GM18520 (cell line): Measurements from ENCODE around the gene BAD.

Experiments used
- ATAC-seq: cut with Tn5 transposase; IDR thresholded peaks from one replicate; pipeline ENCODE4 v1.9.1; 2021; ENCODE audit not compliant: unreplicated experiment

Gene BAD

DNA sequence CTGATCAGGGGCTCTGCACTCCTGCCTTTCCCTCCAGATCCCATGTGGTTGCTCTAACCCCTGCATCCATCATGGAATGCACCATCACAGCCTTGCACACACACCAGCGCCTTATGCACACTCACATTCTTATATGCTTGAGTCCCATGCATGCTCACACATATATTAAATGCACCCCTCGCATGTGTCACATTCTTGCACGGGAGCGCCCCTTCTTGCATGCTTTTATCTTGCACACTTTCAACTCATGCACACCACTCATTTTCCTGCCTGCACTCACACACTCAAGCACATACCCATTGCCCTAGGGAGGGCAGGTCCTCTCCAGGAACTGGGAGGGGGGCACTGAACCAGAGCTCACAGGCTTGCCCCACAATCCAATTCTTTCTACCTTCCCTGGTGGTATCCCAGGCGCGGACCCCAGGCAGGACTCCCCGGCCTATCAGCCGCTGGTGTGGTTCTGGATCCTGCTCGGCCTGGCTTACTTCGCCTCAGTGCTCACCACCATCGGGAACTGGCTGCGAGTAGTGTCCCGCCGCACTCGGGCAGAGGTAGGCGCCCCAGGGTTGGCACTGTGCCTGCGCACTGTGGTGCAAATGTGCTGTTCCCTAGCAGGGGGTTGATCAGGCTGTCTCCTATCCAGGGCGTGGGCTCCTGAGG, 13.4 kb upstream of the BAD start:
- ATAC-seq, result no peak

DNA sequence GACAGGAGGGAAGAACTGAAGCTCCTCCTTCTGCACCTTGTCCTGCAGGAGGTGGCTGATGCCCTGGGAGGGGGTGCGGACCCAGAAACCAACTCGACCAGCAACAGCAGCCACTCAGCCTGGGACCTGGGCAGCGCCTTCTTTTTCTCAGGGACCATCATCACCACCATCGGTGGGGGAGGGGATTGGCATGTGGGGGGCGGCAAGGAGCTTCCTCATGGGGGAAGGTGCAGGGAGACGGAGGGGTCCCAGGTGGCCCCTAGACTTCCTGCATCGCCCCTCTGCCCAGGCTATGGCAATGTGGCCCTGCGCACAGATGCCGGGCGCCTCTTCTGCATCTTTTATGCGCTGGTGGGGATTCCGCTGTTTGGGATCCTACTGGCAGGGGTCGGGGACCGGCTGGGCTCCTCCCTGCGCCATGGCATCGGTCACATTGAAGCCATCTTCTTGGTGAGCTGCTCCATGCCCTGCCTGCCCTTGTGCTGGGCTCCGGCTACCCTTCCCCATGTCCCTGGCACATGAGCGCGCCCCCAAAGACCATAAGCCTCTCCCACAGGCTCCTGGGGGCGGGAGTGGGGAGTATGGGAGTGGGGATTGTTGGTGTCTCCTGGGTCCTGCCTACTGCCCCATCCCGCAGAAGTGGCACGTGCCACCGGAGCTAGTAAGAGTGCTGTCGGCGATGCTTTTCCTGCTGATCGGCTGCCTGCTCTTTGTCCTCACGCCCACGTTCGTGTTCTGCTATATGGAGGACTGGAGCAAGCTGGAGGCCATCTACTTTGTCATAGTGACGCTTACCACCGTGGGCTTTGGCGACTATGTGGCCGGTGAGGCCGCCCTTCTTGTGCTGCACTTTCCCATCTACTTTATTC, 12.6 kb upstream of the BAD start:
- no peak for ATAC-seq

DNA sequence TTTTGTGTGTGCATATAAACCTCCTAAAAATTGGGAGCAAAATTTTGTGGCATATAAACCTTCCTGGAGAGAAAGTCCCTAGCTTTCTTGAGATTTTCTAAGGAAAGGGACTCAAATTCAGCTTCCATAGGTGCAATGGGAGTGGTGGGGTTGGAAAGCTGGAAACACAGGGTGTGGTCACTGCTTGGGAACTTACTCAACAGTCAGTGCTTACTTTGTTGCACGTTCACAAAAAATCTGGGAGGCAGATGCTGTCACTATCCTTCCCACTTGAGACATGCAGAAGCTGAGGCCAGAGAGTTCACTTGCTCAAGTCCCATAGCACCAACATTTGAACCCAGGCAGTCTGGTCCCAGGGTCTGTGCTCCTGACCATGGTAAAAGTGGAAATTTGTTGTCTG, 11.8 kb upstream of the BAD start:
- no peak for ATAC-seq

DNA sequence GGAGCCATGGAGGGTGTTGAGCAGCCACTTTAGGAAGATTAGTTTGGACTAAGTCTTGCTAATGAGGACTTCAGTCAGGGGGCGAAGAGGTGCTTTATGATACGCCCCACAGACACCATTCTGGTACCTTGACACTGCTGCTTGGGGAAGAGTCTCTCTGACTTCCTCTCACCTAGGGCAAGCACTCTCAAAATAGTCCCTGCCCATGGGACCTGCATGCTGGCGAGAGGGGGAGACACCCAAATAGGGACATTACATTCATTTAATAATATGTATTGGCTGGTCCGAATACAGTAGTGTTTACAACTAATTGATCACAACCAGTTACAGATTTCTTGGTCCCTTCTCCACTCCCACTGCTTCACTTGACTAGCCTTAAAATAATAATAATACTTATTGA, 11.3 kb upstream of the BAD start:
- ATAC-seq, result no peak

DNA sequence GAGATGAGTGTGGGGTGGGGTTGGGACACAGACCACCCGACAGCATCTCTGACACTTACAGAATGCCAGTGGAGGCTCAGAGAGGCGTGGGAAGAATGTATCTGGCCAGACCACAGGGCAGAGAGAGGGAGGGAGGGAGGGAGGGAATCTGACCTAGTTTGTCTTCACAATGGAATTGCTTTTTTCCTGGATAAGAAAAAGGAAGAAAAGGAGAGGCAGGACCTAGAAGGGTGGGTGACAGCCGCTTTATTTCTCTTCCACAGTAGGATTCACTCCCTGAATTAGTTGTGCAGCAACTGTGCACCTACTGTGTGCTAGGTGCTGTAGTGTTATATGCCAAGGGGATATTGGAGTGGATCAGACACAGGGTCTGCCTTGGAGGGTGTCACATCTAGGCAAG, 10.3 kb upstream of the BAD start:
- ATAC-seq, result no peak

DNA sequence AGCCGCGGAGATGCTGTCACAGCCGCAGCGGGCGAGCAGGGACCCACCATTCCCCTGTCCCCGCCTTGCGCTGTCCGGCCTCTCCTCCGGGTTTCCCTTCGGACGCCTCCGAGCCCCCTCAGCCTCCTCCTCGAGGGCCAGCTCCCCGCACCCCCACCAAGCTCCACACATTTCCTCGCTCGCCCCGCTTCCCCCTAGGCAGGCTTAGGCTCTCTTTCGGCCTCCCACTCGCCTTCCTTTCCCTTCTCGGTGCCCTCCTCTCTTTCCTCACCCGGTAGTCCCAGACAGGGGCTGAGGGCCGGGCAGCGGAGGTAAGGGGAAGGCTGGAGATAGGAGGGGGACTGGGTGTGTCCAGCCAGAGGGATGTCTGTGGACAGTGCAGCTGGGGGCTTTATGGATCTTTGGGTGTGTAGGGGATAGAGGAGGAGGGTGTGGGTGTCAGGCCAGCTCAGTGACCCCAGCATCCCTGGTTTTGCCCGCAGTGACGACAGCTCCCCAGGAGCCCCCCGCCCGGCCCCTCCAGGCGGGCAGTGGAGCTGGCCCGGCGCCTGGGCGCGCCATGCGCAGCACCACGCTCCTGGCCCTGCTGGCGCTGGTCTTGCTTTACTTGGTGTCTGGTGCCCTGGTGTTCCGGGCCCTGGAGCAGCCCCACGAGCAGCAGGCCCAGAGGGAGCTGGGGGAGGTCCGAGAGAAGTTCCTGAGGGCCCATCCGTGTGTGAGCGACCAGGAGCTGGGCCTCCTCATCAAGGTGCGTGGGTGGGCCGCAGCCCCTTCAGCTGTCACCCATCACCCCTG, 8.2 kb upstream of the BAD start:
- ATAC-seq, result no peak

DNA sequence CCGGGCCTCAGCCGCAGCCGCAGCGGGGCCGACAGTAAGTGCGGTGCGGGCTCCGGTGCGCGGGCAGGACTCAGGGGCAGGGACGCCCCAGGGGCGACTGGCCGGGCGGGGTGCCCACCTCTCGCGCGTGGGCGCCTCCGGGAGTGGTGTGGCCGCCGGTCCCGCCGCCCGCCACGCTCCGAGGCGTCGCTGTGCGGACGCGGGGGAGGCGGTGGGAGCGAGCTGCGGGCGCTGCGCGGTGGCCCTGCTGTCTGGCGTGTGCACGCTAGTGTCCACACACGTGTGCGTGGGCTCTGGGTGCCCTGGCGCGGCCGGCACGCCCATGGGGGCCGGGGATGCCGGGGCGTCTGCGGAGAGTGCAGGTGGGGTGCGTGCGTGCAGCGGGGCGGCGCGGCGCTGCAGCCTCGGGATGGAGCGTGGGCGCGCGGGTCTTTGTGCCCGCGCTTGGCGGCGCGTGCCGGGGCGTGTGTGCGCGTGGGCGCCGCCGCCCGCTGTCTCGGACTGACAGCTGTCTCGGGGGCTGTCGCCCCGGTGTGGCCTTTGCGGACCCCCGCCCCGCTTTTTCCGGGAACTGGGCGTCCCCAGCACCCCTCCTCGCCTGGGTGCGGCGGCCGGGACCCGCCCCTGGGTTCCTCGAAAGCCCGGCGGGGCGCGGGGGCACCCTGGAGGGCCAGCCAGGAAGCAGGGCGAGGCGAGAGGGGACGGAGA, 7.4 kb upstream of the BAD start:
- no peak for ATAC-seq

DNA sequence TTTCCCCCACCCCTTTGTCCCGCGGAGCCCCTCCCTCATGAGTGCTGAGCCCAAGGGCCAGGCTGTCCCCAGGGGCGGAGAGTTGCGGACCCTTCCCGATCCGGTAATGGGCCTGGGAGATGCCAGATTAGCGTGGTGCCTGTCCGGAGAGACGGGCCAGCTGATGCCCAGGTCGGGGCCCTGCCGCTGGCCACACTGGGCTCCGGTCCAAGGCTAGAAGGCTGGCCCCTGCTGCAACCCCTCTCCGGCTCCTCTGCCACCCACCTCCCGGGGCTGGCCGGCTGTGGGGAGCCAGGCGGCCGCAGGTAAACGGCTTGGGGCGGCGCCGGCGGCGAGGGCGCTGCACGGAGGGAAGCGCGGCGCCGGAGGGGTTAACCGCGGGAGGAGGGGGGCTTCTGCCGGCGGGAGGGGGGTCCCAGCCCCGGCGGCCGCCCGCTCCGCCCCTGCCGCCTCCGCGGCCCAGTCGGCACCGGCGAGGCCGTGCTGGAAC, 6.8 kb upstream of the BAD start, which contains the start of gene KCNK4:
Gene KCNK4 (plus strand): TSS at position 41 of the 490 bp plus-strand sequence. CDS start 1,717 bp downstream, outside the sequence.
- no peak for ATAC-seq

DNA sequence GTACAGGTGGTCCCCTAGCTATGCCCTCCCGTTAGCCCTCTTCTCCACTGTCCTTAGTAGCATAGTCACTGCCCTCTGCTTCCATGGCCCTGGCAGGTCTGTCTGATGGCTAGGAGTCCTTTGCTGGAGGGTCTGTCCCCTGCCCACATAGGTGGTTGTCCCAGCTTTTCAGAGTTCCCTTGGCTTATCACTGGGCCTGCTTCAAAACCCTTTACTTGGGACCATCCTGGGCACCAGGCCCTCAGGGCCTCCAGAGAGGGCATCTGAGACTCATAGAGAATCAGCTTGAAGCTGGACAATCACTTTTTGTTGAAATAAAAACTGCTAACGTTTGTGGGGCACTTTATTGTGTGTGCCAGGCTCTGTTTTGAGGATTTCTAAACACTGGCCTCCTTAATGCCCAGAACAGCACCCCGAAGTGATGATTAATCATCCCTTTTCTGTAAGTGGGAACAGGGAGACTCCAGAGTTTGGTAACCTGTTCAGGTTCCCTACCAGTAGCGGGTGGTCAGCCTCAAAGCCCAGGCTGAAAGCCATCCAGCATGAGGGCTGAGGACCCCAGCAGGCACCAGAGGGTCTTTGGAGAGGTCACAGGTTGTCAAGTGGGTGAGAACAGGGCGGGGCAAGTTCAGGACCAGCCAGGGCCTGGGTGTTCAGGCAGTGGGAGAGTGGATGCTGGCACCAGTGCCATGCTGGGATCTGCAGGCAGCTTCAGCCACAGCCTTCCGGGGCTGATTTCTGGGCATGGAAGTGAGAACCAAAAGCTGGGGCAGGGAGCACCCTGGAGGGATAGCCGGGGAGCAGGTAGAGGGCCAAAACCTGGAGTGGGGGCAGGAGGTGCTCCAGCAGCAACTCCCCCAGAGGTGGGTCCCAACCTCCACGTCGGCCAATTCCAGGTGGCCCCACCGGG, 6.1 kb upstream of the BAD start:
- ATAC-seq, result no peak

DNA sequence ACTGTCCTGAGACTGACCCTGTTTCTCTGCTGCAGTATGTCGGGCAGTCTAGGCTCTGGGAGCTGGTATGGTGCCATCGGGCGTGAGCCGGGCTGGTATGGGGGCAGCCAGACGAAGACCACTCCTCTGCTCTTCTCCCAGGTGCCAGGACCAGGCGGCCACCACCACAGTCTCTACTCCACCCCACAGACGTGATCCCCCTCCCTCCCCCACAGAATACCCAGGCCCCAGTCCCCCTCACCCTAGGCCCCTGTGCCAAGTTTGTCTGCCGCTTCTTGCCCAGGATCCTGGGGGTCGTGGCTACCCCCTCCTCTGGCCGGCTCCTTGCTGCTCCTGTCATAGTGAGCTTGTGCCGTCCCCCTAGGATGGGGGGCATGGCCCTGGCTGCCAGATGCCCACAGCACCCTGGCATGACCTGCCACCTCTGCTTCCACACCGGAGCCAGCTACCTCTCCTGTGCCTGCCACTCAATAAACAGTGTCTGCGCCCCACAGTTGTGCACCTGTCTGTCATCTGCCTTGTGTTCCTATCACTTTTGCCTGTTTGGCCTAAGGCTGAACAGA, 4.6 kb upstream of the BAD start:
- no peak for ATAC-seq

DNA sequence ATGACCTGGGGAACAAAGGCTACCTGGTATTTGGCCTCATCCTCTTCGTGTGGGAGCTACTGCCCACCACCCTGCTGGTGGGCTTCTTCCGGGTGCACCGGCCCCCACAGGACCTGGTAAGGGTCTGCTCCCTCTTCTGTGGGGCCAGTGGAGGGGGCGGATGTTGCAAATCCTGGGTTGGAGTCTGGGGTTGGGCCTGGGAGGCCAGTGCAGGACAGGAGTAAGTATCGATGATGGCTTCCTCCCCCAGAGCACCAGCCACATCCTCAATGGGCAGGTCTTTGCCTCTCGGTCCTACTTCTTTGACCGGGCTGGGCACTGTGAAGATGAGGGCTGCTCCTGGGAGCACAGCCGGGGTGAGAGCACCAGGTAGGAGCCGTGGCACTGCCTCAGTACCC, 3.9 kb upstream of the BAD start:
- ATAC-seq, result no peak

DNA sequence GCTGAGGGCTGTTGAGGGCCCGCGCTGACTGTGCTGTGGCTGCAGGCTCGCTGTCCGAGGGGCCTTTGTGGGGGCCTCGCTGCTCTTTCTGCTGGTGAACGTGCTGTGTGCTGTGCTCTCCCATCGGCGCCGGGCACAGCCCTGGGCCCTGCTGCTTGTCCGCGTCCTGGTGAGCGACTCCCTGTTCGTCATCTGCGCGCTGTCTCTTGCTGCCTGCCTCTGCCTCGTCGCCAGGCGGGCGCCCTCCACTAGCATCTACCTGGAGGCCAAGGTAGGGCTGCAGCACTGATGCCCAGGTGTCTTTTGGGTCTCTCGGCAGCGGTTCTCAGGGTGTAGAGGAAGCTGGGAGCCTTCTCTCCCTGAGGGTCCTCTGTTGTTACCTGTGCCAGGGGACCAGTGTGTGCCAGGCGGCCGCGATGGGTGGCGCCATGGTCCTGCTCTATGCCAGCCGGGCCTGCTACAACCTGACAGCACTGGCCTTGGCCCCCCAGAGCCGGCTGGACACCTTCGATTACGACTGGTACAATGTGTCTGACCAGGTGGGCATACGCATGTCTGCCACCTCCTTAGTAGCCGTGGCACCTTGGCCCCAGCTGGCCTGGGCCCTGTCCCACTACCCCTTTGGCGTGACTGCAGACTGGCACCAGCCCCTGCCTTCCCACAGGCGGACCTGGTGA, 3.3 kb upstream of the BAD start:
- no peak for ATAC-seq

DNA sequence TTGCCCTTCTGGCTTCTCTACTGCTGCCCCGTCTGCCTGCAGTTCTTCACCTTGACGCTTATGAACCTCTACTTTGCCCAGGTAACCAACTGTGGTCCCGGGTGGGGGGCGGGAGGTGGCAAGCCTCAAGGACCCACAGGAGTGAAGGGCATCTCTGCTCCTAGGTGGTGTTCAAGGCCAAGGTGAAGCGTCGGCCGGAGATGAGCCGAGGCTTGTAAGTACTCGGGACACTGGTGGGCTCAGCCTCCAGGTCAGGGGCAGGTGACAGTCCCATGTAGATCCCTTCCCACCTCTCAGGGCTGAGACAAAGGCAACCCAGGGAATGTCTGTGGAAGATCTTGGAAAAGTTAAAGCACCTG, 2.3 kb upstream of the BAD start:
- no peak for ATAC-seq

DNA sequence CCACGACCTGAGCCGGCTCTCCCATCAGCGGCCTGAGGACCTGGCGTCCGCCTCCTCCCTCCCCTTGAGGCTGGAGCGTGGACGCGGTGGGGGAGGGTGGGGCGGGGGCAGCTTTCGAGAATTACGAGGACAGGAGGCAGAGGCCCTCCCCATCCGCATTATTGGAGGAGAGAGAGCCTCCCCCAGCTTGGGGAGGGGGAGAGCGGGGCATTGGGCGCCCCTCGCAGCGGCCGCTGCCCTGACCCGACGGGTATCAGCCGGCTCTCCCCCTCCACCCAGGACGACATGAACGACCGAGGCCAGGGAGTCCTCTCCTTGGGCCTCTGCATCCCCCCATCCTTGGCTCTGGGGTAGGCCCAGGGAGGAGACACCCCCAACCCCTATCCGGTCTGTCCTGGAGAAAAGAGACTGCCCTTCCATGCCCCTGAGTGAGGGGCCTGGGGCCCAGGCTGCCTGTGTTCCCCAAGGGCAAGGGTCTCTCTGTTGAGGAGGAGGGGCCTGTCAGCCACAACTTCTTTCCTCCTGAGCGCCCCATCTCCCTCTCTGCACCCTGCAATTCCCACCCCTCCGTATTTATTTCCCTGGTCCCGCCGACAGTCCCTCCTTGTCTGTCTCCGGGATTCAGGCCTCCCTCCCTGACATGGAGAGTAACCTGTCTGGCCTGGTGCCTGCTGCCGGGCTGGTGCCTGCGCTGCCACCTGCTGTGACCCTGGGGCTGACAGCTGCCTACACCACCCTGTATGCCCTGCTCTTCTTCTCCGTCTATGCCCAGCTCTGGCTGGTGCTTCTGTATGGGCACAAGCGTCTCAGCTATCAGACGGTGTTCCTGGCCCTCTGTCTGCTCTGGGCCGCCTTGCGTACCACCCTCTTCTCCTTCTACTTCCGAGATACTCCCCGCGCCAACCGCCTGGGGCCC, 1.7 kb upstream of the BAD start:
- no peak for ATAC-seq

DNA sequence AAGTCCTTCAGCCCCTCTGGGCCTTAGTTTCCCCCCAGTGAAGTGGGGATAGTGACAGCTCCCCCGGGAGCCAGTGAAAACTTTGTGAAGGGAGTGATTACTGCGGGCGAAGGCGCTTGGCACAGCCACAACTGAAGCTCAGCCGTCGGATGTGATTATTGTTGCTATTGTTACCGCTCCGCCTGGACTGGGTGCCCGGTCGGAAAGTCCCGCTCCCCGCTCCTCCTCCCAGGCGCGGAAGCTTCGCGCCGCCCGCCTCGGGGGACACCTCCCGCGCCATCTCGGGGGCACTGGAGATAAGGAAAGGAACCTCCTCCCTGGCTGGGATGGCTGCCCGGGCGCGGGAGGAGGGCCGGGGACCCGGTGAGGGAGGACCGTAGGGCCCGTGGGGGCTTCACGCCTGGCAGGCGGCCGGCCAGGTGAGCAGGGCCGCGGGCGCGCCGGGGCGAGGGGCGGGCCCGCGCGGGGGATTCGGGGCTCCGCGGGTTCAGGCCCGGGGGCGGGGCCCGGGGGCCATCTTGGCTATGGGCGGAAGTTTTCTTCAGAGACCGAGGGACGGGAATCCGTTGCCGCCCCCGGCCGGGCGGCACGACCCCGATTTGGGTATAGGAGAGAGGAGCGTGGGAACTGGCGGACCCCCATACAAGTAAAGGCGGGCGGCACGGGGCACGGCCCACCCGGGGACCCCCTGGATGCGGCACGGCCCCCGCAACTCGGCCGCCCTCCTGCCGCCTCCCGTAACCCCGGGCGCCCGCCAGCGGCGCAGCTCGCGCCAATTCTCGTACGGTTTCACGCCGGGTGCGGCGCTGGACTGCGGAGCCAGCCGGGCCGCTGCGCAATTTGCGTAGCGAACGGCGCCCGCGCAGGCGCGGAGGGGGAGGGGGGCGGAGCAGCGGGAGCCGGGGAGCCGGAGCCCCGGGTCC, 758 bp upstream of the BAD start, which contains the start of gene GPR137:
Gene GPR137 (plus strand): TSS at position 887 of the 923 bp plus-strand sequence. CDS start 677 bp downstream, outside the sequence.
- peak; percentile 61 for ATAC-seq

DNA sequence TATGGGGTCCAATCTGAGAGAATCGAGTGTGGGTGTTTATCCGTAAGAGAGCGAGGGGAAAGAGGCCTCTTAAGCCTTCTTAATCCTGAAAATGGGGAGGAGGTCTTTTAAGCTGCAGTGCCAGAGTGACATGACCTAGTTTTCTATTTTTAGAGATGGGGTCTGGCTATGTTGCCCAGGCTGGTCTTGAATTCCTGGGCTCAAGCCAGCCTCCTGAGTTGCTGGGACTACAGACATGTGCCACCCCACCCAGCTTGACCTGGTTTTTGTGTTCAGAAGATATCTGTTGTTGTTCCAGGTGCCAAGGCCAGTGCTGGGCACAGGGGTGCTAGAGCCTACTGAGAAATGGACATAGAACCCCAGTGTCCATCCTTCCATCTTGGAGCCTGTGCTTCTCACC, 1.4 kb downstream of the BAD start:
- no peak for ATAC-seq
